KOPT-K1 (cell line): ENCODE measurements around the gene RNF212.

Experiments used
- H3K27ac ChIP-seq: fragments of 200-600 bp; sonication (generic); 2 replicates; pipeline ENCODE4 v1.5.1; 2016; ENCODE audit warnings: antibody characterized with exemption, mild to moderate bottlenecking, low read depth, low read length; ENCODE audit not compliant: poor library complexity, severe bottlenecking
- H3K36me3 ChIP-seq: fragments of 200-600 bp; sonication (generic); 2 replicates; pipeline ENCODE4 v1.5.1; 2017; ENCODE audit warnings: antibody characterized with exemption, mild to moderate bottlenecking, low read length, moderate library complexity; ENCODE audit not compliant: insufficient read depth
- H3K9me3 ChIP-seq: fragments of 200-600 bp; sonication (generic); 2 replicates; pipeline ENCODE4 v1.5.1; 2017; ENCODE audit warnings: antibody characterized with exemption, low read length, mild to moderate bottlenecking; ENCODE audit not compliant: insufficient read depth, poor library complexity, severe bottlenecking

The RNF212 gene

GRCh38 chr4:1099684-1100335 lies 13.6 kb downstream of the RNF212 start:
- H3K27ac ChIP-seq, result no peak overlapping the region
- peaks cover 6% of the 10 kb centered on the region for H3K9me3 ChIP-seq
- H3K36me3 ChIP-seq, result no peaks in the 10 kb centered on the region

GRCh38 chr4:1099270-1099669 lies 14.1 kb downstream of the RNF212 start:
- Histone ChIP-seq H3K36me3 (no peaks in the 10 kb centered on the region), H3K27ac (no peak overlapping the region), H3K9me3 (peaks cover 6% of the 10 kb centered on the region)

- Histone ChIP-seq H3K36me3 (no peaks in the 10 kb centered on the region), H3K27ac (no peak overlapping the region), H3K9me3 (peaks cover 6% of the 10 kb centered on the region)
Measured at GRCh38 chr4:1098311-1098925, 14.9 kb downstream of the RNF212 start.

GRCh38 chr4:1097553-1097952 lies 15.8 kb downstream of the RNF212 start:
- Histone ChIP-seq H3K9me3 (peaks cover 6% of the 10 kb centered on the region), H3K36me3 (no peaks in the 10 kb centered on the region)

DNA sequence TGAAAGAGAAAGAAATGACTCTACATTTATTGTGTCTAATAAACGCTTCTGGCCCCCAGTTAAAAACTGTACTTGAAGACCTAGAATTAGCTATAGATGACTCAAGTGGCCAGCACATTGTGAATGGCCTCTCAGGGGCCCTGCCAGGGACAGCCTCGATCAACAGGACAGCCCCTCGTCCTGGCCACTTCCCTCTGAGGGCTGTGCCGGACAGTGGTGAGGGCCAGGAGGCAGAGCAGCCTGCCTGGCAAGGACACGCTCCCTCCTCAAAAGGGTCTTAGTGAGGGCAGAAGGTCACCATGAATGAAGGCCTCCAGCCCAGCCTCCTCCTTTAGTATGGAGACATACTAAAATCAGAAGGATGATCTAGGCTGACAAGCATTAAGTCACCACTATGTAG lies 16.5 kb downstream of the RNF212 start:
- Histone ChIP-seq H3K9me3 (peaks cover under 1% of the 10 kb centered on the region), H3K36me3 (no peaks in the 10 kb centered on the region), H3K27ac (no peak overlapping the region)

More at GRCh38 chr4:1097553-1097952, 15.8 kb downstream of the RNF212 start:
- no peak overlapping the region for H3K27ac ChIP-seq

GRCh38 chr4:1094336-1094690 lies 19.1 kb downstream of the RNF212 start:
- Histone ChIP-seq H3K27ac (no peak overlapping the region), H3K36me3 (no peaks in the 10 kb centered on the region), H3K9me3 (peaks cover 7% of the 10 kb centered on the region)

- no peaks in the 10 kb centered on the region for H3K36me3 ChIP-seq
- peaks cover 14% of the 10 kb centered on the region for H3K9me3 ChIP-seq
- no peak overlapping the region for H3K27ac ChIP-seq
Measured at GRCh38 chr4:1093391-1094335, 19.7 kb downstream of the RNF212 start.

DNA sequence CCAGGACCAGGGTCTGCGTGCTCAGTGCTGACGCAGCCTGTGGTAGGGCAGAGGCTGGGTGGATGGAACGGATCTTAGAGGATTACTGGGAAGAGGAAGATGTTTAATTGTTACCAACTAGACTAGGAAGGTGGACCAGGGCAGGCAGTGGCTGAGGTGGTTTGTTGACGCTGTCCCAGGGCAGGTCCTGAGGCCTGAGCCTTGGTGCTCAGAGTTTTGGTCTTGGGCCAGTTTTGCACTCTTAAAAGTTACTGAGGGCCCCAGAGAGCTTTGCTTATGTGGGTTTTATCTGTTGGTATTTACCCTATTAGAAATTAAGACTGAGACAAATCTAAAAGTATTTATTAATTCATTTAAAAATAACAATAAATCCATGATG lies 20.4 kb downstream of the RNF212 start:
- peaks cover 21% of the 10 kb centered on the region for H3K9me3 ChIP-seq
- H3K27ac ChIP-seq, result no peak overlapping the region
- no peaks in the 10 kb centered on the region for H3K36me3 ChIP-seq

- Histone ChIP-seq H3K9me3 (peaks cover 23% of the 10 kb centered on the region), H3K36me3 (no peaks in the 10 kb centered on the region), H3K27ac (no peak overlapping the region)
Measured at GRCh38 chr4:1092026-1092982, 21.1 kb downstream of the RNF212 start.

DNA sequence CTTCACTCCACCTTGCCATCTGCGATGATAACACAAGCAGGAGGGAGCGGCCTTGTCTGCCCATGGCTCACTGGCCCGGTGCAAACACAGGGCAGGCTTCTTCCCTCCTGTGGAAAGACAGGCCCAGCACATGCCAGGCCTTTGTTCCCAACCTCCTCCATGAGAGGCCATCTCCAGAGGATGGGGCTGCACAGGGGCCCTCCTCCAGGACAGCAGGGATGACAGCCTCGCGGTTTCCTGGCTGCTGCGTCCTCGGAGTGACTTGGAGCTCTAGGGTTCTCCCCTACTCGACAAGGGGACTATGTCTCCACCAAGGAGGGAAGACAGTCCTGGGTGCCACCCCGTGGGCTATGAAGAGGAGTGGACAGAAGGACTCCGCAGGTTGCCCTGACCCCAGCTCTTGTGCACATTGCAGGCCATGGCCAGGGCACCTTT lies 21.8 kb downstream of the RNF212 start:
- Histone ChIP-seq H3K27ac (no peak overlapping the region), H3K36me3 (no peaks in the 10 kb centered on the region), H3K9me3 (peaks cover 23% of the 10 kb centered on the region)

- no peak overlapping the region for H3K27ac ChIP-seq
- peaks cover 23% of the 10 kb centered on the region for H3K9me3 ChIP-seq
- H3K36me3 ChIP-seq, result no peaks in the 10 kb centered on the region
Measured at GRCh38 chr4:1090465-1091440, 22.6 kb downstream of the RNF212 start.

DNA sequence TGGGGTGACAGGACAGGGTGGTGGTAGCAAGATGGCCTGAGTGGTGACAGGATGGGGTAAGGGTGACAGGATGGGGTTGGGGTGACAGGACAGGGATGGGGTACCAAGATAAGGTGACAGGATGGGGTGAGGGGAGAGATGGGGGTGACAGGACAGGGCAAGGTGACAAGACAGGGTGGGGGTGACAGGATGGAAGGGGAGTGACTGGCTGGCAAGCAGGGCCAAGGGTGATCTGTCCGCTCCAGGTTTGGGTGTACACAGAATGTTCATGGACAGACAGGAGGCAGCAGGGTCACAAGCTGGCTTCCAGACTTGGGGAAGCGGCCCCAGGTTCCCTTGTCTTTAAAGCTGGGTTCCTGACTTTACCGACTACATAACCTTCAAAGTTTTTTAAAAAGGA lies 23.3 kb downstream of the RNF212 start:
- H3K9me3 ChIP-seq, result peaks cover 23% of the 10 kb centered on the region
- no peak overlapping the region for H3K27ac ChIP-seq
- H3K36me3 ChIP-seq, result no peaks in the 10 kb centered on the region

- Histone ChIP-seq H3K27ac (no peak overlapping the region), H3K36me3 (no peaks in the 10 kb centered on the region), H3K9me3 (peaks cover 23% of the 10 kb centered on the region)
Measured at GRCh38 chr4:1087371-1087770, 26.0 kb downstream of the RNF212 start.
